ENCODE measurements around the gene AP5S1. TPM values are rescaled to one million over a fixed set of nuclear protein-coding genes. Genes with fewer than 3 reads are reported as not detected.

Gene AP5S1
- total and polyA plus RNA-seq, 9 of the 15 experiments (the other 6 are each of a cell fraction or from before 2014, with no cell fraction given) = 2.6 to 8.8 (median 4.4) TPM

GRCh38 chr20:3820901-3821727 is 767 bp downstream of the AP5S1 start (continued):
- TF ChIP-seq CEBPB (tag; IDR thresholded peaks at IDR 0.05) = no peak
- TF ChIP-seq IRF9 (tag; IDR thresholded peaks at IDR 0.05) = no peak
- TF ChIP-seq POLR2AphosphoS2 (IDR thresholded peaks at IDR 0.05; ENCODE audit: low read length) = no peak

GRCh38 chr20:3821996-3822395 is 1.6 kb downstream of the AP5S1 start:
- WGBS (ENCODE audit: insufficient coverage, low coverage, missing lambda C conversion rate) = 93% methylated on average over 13 of the region's 14 CpGs
- POLR2A ChIA-PET = interaction anchor here (2.4 kb wide), 1 partner anchor 21 kb away, joined by 13 read pairs; no protein-coding TSS in a partner anchor
- H4K20me1 ChIP-seq (replicated peaks; ENCODE audit: control insufficient read depth, insufficient read depth, low read length) = no peaks in the 10 kb centered on the region
- TF ChIP-seq KAT7 (CRISPR knock-in tag; IDR thresholded peaks at IDR 0.05; ENCODE audit: borderline replicate concordance) (no peak), POLR2H (tag; IDR thresholded peaks at IDR 0.05; ENCODE audit: low read depth) (no peak), NCOA4 (IDR thresholded peaks at IDR 0.05; ENCODE audit: partially characterized antibody) (no peak), POLR2B (IDR thresholded peaks at IDR 0.05; ENCODE audit: low read depth, partially characterized antibody) (no peak)
- no peaks in the 10 kb centered on the region for H3K9me1 ChIP-seq (ENCODE audit: control insufficient read depth, insufficient read depth, low read length)
- H2AFZ ChIP-seq (ENCODE audit: low read depth, low read length) = no peak overlapping the region
- intact Hi-C loops (cut with micrococcal nuclease) = loop anchor here (2.0 kb wide), 2 partner anchors 25 to 35 kb away; partner anchors contain the start of genes CENPB and MAVS
- no TSS peak for BruUV-seq (replicated peaks)
- H3K9ac ChIP-seq (ENCODE audit: insufficient read depth in 1 of 2, low read depth in 2 of 2, low read length in 2 of 2) = 0 out of 4 replicates have a peak overlapping the region, but pooled peaks of 1 of the 2 experiments have one; percentile 48
- peaks cover 13% of the 10 kb centered on the region; the same call in 1 of the 3 replicates for H3K79me2 ChIP-seq (ENCODE audit: control insufficient read depth, insufficient read depth, low read length)
- DNase-seq (ENCODE audit: extremely low read depth in 1 of 4, low spot score in 3 of 4) = no peak
- H3K36me3 ChIP-seq (ENCODE audit: control insufficient read depth, insufficient read depth, low read length) = peaks cover 22% of the 10 kb centered on the region; the same call in 2 of the 3 replicates
- FAIRE-seq = no peak
- no peak for ATAC-seq
- H3K4me2 ChIP-seq (ENCODE audit: insufficient read depth, low read length) = no peak overlapping the region
- in situ Hi-C loops (cut with MboI) = no loop called here
- peaks cover 18 to 29% of the 10 kb centered on the region in 2 experiments for H3K4me1 ChIP-seq (replicated peaks in 1 of 2; ENCODE audit: control insufficient read depth in 2 of 2, insufficient read depth in 2 of 2, low read length in 2 of 2)
- no peak overlapping the region for H3K27ac ChIP-seq (ENCODE audit: extremely low read depth, low read depth, low read length)
- H3K27me3 ChIP-seq (ENCODE audit: control insufficient read depth in 2 of 2, insufficient read depth in 2 of 2, low read length in 2 of 2) = no peaks in the 10 kb centered on the region
- CTCF ChIA-PET (ENCODE audit: low intra/inter-chr PET ratio) = no interaction called here
- no peak overlapping the region for H3K4me3 ChIP-seq
- no peaks in the 10 kb centered on the region for H3K9me3 ChIP-seq (replicated peaks; ENCODE audit: control insufficient read depth, insufficient read depth, low read depth, low read length)

Data from K562 (cell line).